Muscle of leg (tissue), 11 donors: ENCODE measurements around the gene FBN1. TPM values are rescaled to one million over a fixed set of nuclear protein-coding genes. Genes with fewer than 3 reads are reported as not detected.

Experiments
- DNase-seq: peaks from one replicate; pipeline ENCODE4 v3.0.0; 2013
- H3K27ac ChIP-seq: one replicate; pipeline ENCODE4 v1.5.1; 2013; ENCODE audit warnings: mild to moderate bottlenecking, low read length, control low read depth
- H3K27me3 ChIP-seq: one replicate; pipeline ENCODE4 v1.6.1; 2013; ENCODE audit warnings: low read length; ENCODE audit not compliant: control insufficient read depth, insufficient read depth
- H3K36me3 ChIP-seq: one replicate; pipeline ENCODE4 v1.6.1; 2013; ENCODE audit warnings: low read length; ENCODE audit not compliant: control insufficient read depth, insufficient read depth
- H3K4me1 ChIP-seq: one replicate; pipeline ENCODE4 v1.6.1; 2013; ENCODE audit warnings: low read length; ENCODE audit not compliant: control insufficient read depth, insufficient read depth
- H3K4me3 ChIP-seq: one replicate; pipeline ENCODE4 v1.5.1; 2013; ENCODE audit warnings: low read length, control low read depth
- H3K9me3 ChIP-seq: replicated peaks from 2 replicates; pipeline ENCODE4 v1.6.1; 2013; ENCODE audit warnings: low read depth, low read length; ENCODE audit not compliant: control insufficient read depth
- WGBS: methylation state at CpG from one replicate; pipeline ENCODE4 v1.1.5; 2013; ENCODE audit warnings: missing lambda C conversion rate; ENCODE audit not compliant: insufficient coverage; 5-methylcytosine and 5-hydroxymethylcytosine counted together
- polyA plus RNA-seq, 8 donors: library from polyadenylated mRNA; unstranded; fragments of 120-200 nt; gene quantifications; one replicate each; pipeline versions ENCODE4 v1.2.1 to v1.2.3, GENCODE V29; 2013; ENCODE audit warnings: inconsistent platforms in 1 of 8, low replicate concordance in 1 of 8; ENCODE audit not compliant: insufficient read length in 8 of 8, insufficient read depth in 1 of 8
- total RNA-seq: library from RNA; stranded (reverse); fragments of 120-200 nt; gene quantifications from one replicate; pipeline ENCODE4 v1.2.4, GENCODE V29; 2013

Gene FBN1
- total and polyA plus RNA-seq, 9 donors = 137 to 392 (median 243) TPM

- Histone ChIP-seq H3K36me3 (peaks cover 42% of the 10 kb centered on the region), H3K9me3 (no peaks in the 10 kb centered on the region), H3K27ac (no peak overlapping the region), H3K4me1 (no peaks in the 10 kb centered on the region), H3K27me3 (no peaks in the 10 kb centered on the region), H3K4me3 (no peak overlapping the region)
- no CpG with 5 or more reads among the region's 1 CpG for WGBS
- DNase-seq = no peak
These were observed 197.9 kb downstream of the FBN1 start for GRCh38 chr15:48447657-48448056.

DNA sequence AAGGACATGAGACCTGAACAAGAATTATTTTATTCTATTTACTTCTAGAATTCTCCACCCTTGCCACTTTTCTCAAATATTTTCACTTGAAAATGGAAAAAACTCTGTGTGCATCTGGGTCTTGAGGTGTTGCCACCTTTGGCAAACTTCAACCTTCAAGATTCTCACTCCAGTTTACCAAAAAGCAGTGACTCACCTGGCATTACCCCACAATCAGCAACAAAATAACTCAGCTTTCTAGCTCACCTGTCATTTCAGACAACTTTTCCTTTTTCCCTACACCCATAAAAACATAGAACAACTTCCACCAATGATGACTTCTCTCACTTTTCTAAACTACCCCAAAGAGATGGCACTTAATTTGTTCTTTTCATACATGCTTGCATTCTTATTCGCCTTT, 198.5 kb downstream of the FBN1 start:
- H3K27ac ChIP-seq = no peak overlapping the region
- peaks cover 40% of the 10 kb centered on the region for H3K36me3 ChIP-seq
- no peaks in the 10 kb centered on the region for H3K4me1 ChIP-seq
- no CpG with 5 or more reads among the region's 1 CpG for WGBS
- H3K4me3 ChIP-seq = no peak overlapping the region
- H3K9me3 ChIP-seq = no peaks in the 10 kb centered on the region
- no peaks in the 10 kb centered on the region for H3K27me3 ChIP-seq
- DNase-seq = no peak

GRCh38 chr15:48442011-48442410, 203.5 kb downstream of the FBN1 start:
- Histone ChIP-seq H3K4me3 (no peak overlapping the region), H3K36me3 (peaks cover 32% of the 10 kb centered on the region), H3K27me3 (no peaks in the 10 kb centered on the region), H3K9me3 (no peaks in the 10 kb centered on the region), H3K27ac (no peak overlapping the region), H3K4me1 (peaks cover 7% of the 10 kb centered on the region)
- 60% methylated on average over 1 of the region's 2 CpGs for WGBS
- no peak for DNase-seq

DNA sequence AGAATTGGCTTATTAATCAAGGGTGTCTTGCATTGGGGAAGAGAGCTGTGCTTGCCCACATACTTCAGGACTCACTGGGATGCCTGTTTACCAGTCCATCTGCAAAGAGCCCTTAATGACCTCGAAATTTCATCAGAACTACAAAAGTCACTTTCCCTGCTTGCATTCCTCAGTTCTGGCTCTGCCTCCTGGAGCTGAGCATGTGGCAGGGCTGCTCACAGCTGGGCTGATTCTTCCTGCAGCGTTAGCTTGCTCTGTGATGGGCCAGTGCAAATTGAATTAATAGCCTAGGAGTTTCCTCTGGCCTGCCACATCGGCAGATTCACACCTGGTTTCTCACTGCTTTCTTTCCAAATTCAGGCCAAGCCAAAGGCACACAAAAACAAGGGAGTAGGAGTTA, 205.4 kb downstream of the FBN1 start:
- H3K4me3 ChIP-seq = no peak overlapping the region
- H3K27ac ChIP-seq = peak overlapping the region; percentile 42
- H3K27me3 ChIP-seq = no peaks in the 10 kb centered on the region
- DNase-seq = peak; percentile 73
- no peaks in the 10 kb centered on the region for H3K9me3 ChIP-seq
- H3K4me1 ChIP-seq = peaks cover 7% of the 10 kb centered on the region
- peaks cover 30% of the 10 kb centered on the region for H3K36me3 ChIP-seq
- 22% methylated on average over 1 of the region's 3 CpGs for WGBS

DNA sequence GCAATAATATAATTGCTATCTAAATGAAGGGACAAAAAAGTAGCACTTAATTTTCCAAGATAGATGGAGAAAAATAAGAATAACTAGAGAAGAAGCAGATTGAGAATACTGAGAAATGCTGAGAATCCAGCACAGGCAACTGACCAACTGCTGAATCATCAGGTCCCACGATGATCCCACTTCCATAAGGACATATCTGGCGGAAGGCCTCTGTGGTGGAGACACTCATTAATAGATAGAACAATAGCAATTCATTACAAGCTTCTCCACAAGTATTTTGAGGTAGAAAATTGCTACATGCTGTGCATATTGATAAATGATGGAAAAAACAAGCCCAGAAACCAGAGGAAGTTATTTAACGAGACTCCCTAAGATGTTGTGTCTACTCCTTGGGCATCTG, 208.3 kb downstream of the FBN1 start:
- Histone ChIP-seq H3K27me3 (no peaks in the 10 kb centered on the region), H3K4me3 (no peak overlapping the region), H3K9me3 (no peaks in the 10 kb centered on the region), H3K4me1 (peaks cover 7% of the 10 kb centered on the region), H3K36me3 (peaks cover 46% of the 10 kb centered on the region), H3K27ac (no peak overlapping the region)
- DNase-seq = no peak
- WGBS = no CpG with 5 or more reads among the region's 3 CpGs

DNA sequence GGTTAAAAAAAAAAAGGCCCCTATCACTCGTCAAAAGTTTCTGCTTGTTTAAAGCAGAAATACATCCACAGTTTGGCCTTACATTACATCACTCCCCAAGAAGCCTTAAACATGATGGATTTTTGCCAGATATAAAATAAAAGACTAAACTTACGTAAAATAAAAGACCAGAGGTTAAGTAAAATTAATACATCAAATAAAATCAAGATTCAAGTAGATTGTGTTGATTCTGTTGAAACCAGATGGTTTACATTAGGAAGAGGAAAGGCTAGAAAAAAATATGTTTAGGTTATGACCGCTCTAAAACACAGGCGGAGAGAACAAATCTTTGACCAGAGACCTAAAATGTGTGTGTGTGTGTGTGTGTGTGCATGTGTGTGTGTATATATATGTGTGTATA, 210.2 kb downstream of the FBN1 start:
- Histone ChIP-seq H3K4me1 (peaks cover 6% of the 10 kb centered on the region), H3K27me3 (no peaks in the 10 kb centered on the region), H3K36me3 (peaks cover 45% of the 10 kb centered on the region), H3K27ac (no peak overlapping the region), H3K9me3 (no peaks in the 10 kb centered on the region), H3K4me3 (no peak overlapping the region)
- no peak for DNase-seq
- no CpG with 5 or more reads among the region's 4 CpGs for WGBS

DNA sequence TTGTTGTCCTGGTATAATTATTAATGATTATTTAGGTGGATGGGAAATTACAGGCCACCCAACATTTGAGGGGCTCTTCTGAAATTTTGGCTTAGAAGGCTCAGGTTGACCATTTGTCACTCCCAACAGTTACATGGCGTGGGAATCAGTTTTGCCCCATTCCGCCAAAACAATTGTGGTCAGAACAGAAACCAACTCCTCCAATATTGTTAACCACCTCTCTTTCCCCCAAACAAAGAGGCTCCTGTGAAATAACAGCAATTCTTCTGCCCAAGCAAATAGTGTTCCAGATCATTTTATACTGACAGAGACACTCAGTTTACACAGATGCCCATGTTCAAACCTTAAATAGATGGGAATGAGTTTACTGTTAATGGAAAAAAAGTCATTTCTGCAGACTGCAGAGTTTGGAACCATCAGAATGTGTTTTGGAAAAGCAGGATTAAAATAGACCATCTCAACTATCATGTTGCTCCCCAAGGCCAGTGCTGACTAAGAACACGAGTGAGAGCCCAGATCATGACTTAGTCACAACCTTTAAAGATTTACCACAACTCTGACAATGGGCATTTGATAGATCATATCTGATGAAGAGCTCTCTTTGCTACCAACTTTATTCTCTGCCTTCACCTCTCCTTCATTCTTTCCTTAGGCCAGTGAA, 212.2 kb downstream of the FBN1 start:
- no peak for DNase-seq
- Histone ChIP-seq H3K27me3 (no peaks in the 10 kb centered on the region), H3K36me3 (peaks cover 49% of the 10 kb centered on the region), H3K4me1 (no peaks in the 10 kb centered on the region), H3K4me3 (no peak overlapping the region), H3K27ac (no peak overlapping the region), H3K9me3 (no peaks in the 10 kb centered on the region)
- 100% methylated on average over 2 of the region's 3 CpGs for WGBS

DNA sequence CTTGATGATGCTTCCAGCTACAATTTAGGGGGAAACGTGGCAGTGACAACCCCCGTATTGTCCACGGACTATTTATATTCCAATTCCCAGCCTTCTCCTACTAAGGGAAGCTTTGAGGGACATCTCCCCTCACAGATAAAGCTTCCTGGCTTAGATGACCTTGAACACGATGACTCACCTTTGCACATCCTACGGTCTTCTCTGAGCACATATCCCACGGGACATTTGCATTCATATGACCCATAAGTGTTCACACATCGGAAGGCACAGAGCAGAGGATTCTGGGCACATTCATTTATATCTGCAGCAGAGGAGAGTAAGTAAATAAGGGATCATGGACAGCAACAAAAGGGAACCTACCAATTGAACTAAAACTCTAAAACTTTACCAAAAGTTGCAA, 212.8 kb downstream of the FBN1 start:
- WGBS = 78% methylated on average over 6 of the region's 7 CpGs
- no peak overlapping the region for H3K4me3 ChIP-seq
- no peaks in the 10 kb centered on the region for H3K27me3 ChIP-seq
- no peak for DNase-seq
- H3K4me1 ChIP-seq = no peaks in the 10 kb centered on the region
- no peaks in the 10 kb centered on the region for H3K9me3 ChIP-seq
- H3K27ac ChIP-seq = no peak overlapping the region
- peaks cover 56% of the 10 kb centered on the region for H3K36me3 ChIP-seq

DNA sequence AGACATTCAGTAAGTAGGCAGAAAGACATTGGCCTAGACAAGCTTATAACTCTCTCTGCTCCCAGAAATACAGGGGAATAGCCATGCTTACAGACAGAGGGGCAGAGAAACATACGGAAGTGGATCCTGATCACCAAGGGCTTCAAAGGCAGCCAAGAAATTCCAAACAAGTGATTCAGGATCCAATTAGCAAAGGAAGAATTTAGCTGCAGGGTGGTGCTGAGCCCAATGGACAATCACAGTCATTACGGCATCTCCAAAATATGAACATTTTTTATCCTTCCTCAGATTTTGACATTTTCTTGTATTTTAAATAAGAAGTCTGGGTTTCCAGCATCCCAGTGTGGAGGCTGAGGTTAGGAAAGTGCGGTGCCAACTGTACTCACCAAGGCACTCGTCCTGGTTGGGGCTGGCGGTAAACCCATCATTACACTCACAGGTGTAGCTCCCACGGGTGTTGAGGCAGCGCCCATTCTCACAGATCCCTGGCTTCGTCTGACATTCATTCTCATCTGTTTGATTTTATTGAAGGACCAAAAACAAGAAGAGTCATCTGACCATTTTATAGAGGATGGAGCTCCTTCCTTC, 217.5 kb downstream of the FBN1 start:
- no peaks in the 10 kb centered on the region for H3K9me3 ChIP-seq
- peaks cover 69% of the 10 kb centered on the region for H3K36me3 ChIP-seq
- H3K4me1 ChIP-seq = no peaks in the 10 kb centered on the region
- H3K27me3 ChIP-seq = no peaks in the 10 kb centered on the region
- 69% methylated on average over 5 of the region's 8 CpGs for WGBS
- no peak for DNase-seq
- no peak overlapping the region for H3K27ac ChIP-seq
- H3K4me3 ChIP-seq = no peak overlapping the region

DNA sequence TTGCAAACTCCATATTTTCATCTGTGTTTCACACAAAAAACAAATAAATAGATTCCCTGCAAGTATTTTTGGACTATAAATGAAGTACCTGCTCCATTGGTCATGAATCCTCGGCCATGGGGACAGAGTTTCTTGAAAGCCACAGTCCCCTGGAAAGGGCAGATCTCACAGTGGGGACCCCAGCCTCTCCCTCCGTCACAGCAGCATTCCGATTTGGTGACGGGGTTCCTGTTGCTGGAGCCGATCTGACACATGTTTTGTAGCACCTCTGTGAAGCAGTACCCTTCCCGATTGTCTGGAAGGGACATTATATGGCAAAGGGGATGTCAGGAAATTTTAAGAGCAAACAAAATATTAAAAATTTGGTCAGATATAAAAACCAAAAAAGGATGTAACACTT, 218.0 kb downstream of the FBN1 start:
- H3K4me1 ChIP-seq = no peaks in the 10 kb centered on the region
- H3K27me3 ChIP-seq = no peaks in the 10 kb centered on the region
- peaks cover 64% of the 10 kb centered on the region for H3K36me3 ChIP-seq
- no peak for DNase-seq
- no peak overlapping the region for H3K4me3 ChIP-seq
- H3K9me3 ChIP-seq = no peaks in the 10 kb centered on the region
- 100% methylated on average over 3 of the region's 6 CpGs for WGBS
- no peak overlapping the region for H3K27ac ChIP-seq
